HUES48 (cell line): ENCODE data around the gene L3MBTL2.
A peak's percentile ranks its signal among the peaks of the same experiment; 100 is the strongest.

Experiments used
- H3K27ac ChIP-seq: one replicate; pipeline ENCODE4 v1.7.0; 2013; ENCODE audit warnings: low read depth, low read length, inconsistent platforms
- H3K27me3 ChIP-seq: 2 replicates; pipeline ENCODE4 v1.6.1; 2013; ENCODE audit warnings: mild to moderate bottlenecking, low read length; ENCODE audit not compliant: control insufficient read depth, insufficient read depth
- H3K36me3 ChIP-seq: 2 replicates; pipeline ENCODE4 v1.6.1; 2013; ENCODE audit warnings: low read length; ENCODE audit not compliant: control insufficient read depth, insufficient read depth
- H3K4me1 ChIP-seq: 2 replicates; pipeline ENCODE4 v1.6.1; 2013; ENCODE audit warnings: mild to moderate bottlenecking, low read length; ENCODE audit not compliant: control insufficient read depth, insufficient read depth
- H3K4me3 ChIP-seq: 2 replicates; pipeline ENCODE4 v1.5.1; 2013; ENCODE audit warnings: mild to moderate bottlenecking, low read depth, low read length
- H3K9ac ChIP-seq: 2 replicates; pipeline ENCODE4 v1.6.1; 2013; ENCODE audit warnings: mild to moderate bottlenecking, low read depth, low read length, moderate library complexity
- H3K9me3 ChIP-seq: 2 replicates; pipeline ENCODE4 v1.6.1; 2013; ENCODE audit warnings: low read length; ENCODE audit not compliant: control insufficient read depth, insufficient read depth

Gene L3MBTL2

GRCh38 chr22:41231369-41231768 lies 26.3 kb downstream of the L3MBTL2 start:
- Histone ChIP-seq H3K36me3 (peaks cover 32% of the 10 kb centered on the region), H3K9me3 (no peaks in the 10 kb centered on the region), H3K9ac (no peak overlapping the region), H3K27ac (no peak overlapping the region), H3K4me1 (no peaks in the 10 kb centered on the region), H3K27me3 (no peaks in the 10 kb centered on the region), H3K4me3 (no peak overlapping the region)

DNA sequence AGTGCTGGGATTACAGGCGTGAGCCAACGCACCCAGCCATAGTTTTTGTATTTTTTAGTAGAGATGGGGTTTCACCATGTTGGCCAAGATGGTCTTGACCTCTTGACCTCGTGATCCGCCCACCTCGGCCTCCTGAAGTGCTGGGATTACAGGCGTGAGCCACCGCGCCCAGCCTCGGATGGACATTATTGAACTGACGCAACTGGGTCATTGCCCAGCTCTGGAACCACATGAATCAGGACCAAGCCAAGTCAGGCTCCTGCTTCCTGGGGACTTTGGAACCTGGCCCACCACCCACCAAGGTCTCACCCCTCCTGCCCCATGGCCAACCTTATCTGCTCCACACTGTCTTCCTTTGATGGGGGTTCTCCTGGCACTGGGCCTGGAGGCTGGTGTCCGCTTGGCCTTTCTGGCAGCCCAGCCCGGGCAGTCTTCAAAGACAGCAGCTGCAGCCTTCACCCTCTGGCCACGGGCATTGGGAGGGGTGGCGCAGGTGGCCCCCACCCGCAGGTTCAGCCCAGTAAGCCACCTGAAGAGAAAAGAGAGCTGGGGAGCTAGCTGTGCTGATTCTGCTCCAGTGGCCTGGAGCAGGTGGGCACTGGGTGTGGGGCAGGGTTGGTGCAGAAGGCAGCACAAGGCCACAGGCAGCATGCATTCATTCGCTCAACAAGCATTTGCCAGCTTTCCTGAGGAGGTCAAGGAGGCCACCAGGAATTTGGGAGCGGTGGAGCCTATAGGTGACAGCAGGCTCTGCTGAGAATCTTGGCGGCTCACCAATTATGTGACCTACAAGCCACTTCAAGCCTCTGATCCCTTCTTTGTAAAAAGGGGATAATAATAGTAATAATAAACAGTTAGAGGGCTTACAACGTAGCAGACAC lies 29.9 kb downstream of the L3MBTL2 start:
- H3K4me1 ChIP-seq = peaks cover 7% of the 10 kb centered on the region; the same call in 1 of the 2 replicates
- H3K27ac ChIP-seq = no peak overlapping the region
- H3K9ac ChIP-seq = no peak overlapping the region
- peaks cover 12% of the 10 kb centered on the region for H3K36me3 ChIP-seq
- no peaks in the 10 kb centered on the region for H3K27me3 ChIP-seq
- H3K9me3 ChIP-seq = no peaks in the 10 kb centered on the region
- H3K4me3 ChIP-seq = no peak overlapping the region

GRCh38 chr22:41237036-41237706 lies 32.1 kb downstream of the L3MBTL2 start:
- no peak overlapping the region for H3K27ac ChIP-seq
- H3K36me3 ChIP-seq = no peaks in the 10 kb centered on the region
- no peaks in the 10 kb centered on the region for H3K27me3 ChIP-seq
- H3K4me1 ChIP-seq = peaks cover 7% of the 10 kb centered on the region; the same call in 1 of the 2 replicates
- no peak overlapping the region for H3K9ac ChIP-seq
- H3K9me3 ChIP-seq = no peaks in the 10 kb centered on the region
- H3K4me3 ChIP-seq = peak overlapping the region; percentile 44; the same call in 1 of the 2 replicates

DNA sequence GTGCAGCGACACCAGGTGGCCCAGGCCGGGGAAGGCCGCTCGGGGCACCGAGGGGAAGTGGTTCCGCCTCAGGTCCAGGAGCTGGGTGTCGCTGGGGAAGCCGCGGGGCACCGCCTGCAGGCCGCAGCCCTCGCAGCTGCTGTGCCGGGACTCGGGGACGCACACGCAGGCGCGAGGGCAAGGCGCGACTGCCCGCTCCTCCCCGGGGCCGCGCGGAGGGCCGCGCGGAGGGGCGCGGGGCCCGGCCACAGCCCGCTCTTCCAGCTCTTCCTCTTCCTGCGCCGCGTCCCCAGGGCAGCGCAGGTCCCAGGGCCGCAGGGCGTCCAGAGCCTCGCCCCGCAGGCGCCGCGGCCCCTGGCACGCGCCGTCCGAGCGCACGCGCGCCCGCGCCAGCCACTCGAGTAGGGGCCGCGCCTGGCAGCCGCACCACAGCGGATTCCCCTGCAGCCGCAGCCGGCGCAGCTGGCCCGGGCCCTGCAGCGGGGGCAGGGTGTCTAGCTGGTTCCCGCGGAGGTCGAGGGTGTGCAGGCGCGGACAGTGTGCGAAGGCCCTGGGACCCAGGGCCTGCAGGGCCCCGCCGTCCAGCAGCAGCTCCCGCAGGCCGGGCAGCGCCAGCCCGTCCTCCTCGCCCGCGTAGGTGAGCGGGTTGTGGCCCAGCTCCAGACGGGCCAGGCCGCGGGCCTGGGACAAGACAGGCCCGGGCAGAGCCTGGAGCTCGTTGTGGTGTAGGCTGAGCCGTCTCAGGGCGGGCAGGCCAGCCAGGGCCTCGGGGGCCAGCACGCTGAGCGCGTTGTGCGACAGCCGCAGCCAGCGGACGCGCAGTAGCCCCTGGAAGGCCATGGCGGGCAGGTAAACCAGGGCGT lies 32.8 kb downstream of the L3MBTL2 start:
- Histone ChIP-seq H3K4me1 (peaks cover 7% of the 10 kb centered on the region; the same call in 1 of the 2 replicates), H3K9me3 (no peaks in the 10 kb centered on the region), H3K27ac (no peak overlapping the region), H3K9ac (peak overlapping the region; percentile 25; the same call in 1 of the 2 replicates), H3K36me3 (no peaks in the 10 kb centered on the region), H3K4me3 (peak overlapping the region; percentile 44; the same call in 1 of the 2 replicates), H3K27me3 (no peaks in the 10 kb centered on the region)

DNA sequence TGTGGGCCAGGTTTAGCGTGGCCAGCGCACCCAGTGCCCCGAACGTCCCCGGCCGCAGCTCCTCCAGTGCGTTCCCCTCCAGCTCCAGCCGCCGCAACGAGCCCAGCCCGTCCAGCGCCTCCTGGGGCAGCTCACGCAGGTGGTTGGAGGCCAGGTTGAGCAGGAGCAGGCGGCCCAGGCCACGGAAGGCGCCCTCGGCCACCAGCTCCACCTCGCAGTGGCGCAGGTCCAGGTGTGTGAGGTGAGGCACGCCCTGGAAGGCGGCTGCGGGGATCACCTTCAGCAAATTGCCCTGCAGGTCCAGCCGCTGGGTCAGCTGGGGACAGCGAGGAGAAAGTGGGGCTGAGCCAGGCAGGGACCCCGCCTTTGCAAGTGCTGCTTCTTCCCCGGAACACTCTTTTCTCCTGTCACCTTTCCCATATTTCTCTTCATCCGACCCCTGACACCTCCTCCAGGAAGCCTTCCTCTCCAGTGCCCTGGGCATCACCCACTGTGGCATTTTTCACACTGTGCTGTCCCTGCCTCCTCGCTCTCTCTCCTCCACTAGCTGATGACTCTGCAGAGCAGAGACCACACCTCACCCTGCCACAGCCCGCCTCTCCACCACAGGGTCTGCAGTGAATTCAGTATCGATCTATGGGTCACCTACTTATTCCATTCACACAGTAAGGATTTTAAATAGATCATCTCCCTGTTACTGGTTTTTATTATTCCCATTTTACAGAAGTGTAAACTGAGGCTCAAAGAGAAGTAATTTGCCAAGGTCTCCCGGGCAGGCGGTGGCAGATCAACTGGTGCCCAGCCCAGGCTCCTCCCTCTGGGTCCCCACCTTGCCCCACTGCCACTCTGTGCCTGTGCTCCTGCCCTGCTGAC lies 33.7 kb downstream of the L3MBTL2 start:
- Histone ChIP-seq H3K9ac (no peak overlapping the region; the same call in 1 of the 2 replicates), H3K4me1 (peaks cover 7% of the 10 kb centered on the region; the same call in 1 of the 2 replicates), H3K4me3 (no peak overlapping the region), H3K36me3 (no peaks in the 10 kb centered on the region), H3K27me3 (no peaks in the 10 kb centered on the region), H3K27ac (no peak overlapping the region), H3K9me3 (no peaks in the 10 kb centered on the region)

DNA sequence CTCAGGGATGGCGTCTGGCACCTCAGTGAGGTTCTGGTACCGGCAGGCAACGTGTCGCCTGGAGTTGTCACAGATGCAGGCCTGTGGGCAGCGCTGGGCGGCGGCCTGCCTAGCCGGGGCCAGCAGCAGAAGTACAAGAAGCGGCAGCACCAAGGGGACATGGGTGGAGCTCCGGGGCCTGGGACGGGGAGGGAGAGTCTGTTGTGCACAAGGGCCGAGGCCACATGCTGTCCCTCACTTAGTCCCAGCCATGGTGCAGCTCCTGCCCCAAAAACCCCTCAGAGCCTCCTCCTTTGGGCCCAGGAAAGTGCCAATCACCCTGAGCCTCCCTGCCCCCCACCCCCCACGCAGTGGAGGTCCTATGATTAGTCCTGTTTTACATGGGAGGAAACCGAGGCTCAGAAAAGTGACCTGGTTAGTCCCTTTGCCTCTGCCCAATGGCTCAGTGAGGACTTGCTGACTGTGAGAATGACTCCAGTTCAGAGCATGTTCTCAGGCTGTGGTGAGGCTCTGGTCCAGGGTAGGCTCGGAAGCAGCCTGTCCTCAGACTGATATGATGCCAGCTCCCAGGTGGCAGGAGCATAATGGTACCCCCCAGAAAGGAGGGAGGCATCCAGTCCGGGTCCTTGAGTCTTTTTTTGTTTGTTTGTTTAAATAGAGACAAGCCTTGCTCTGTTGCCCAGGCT lies 34.5 kb downstream of the L3MBTL2 start:
- Histone ChIP-seq H3K36me3 (no peaks in the 10 kb centered on the region), H3K27ac (no peak overlapping the region), H3K4me3 (no peak overlapping the region), H3K9ac (no peak overlapping the region), H3K9me3 (no peaks in the 10 kb centered on the region), H3K4me1 (peaks cover 7% of the 10 kb centered on the region; the same call in 1 of the 2 replicates), H3K27me3 (no peaks in the 10 kb centered on the region)

DNA sequence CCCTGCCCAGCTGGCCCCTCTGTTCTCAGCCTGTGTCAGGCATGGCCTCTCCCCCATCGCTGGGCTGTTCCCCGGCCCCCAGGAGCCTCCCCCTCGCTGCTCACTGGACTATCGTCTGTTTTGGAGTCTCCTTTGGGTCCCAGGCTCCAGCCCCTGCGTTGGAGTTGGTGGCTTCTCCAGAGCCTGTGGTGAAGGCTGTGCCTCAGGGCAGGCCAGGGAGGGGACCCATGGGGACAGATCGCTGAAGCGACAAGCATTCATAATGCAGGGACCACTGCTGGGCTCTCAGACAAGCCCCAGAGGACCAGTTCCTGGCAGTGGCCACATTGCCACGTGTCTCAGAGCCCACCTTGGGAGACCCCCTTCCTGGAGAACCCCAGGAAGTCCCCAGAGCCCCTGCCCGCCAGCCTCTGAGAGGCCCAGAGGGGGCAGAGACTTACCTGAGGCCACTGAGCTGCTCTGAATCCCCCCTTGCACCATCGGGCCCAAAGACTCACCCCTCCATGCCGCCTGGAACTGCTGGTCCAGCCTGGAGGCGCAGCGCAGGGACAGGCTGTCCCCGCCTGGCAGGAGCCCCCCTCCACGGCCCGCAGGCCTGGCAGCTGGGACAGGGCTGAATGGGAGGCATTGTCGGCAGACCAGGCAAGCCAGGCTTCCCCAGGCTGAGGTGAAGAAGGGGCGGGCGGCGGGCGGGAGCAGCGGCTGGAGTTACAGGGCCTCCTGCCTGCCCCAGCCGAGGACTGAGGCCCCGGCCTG lies 35.4 kb downstream of the L3MBTL2 start, which contains the start of gene CHADL:
CHADL (minus strand) TSS at position 555 of the 756 bp plus-strand sequence; CDS start at position 505, 50 bp downstream.
- Histone ChIP-seq H3K27ac (no peak within 1 kb of the TSS), H3K36me3 (peaks cover 9% of the 10 kb centered on the region), H3K4me3 (no peak within 1 kb of the TSS), H3K9ac (no peak within 1 kb of the TSS), H3K4me1 (peaks cover 7% of the 10 kb centered on the region; the same call in 1 of the 2 replicates), H3K27me3 (no peaks in the 10 kb centered on the region), H3K9me3 (no peaks in the 10 kb centered on the region)

GRCh38 chr22:41241133-41241676 lies 36.1 kb downstream of the L3MBTL2 start:
- H3K9ac ChIP-seq = no peak overlapping the region
- H3K9me3 ChIP-seq = no peaks in the 10 kb centered on the region
- H3K36me3 ChIP-seq = peaks cover 15% of the 10 kb centered on the region
- H3K4me3 ChIP-seq = no peak overlapping the region
- H3K27ac ChIP-seq = no peak overlapping the region
- H3K4me1 ChIP-seq = peaks cover 7% of the 10 kb centered on the region; the same call in 1 of the 2 replicates
- H3K27me3 ChIP-seq = no peaks in the 10 kb centered on the region
